ENCODE results near the gene LRRN2.

DNA sequence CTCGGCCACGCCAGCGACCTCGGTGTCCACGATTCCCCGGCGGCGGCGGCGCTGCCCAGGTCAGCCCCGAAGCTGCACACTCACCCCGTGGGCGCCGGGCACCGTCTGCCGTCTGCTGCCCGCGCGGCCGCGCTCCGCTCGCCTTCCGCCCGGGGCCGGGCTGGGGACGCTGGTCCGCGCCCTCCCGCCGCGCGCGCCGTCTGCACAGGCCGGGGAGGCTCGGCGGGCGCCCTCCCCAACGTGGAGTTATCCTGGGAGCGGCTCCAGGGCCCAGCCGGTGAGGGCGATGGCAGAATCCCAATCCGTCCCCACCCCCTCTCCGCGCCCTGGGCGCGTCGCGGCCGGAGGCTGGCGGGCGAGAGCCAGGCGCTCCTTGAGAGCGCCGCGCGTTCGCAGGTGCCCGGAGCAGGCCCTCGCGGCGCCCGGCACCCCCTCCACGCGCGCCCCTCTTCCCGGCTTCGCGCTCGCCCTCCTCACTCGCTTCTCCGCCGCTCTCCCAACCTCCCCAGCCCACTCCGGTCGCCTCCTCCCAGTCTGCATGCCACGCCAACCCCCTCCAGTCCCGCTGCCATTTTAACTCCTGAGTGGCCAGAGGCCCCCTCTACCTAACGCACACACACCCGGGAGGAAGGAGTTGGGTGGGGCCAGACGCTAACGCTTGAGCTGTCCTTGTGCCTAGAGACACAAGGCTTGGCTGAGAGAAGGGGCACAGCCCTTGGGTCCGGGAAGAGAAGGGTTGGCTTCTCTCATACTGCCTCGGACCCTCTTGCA, at the start of gene LRRN2:
- TF ChIP-seq, protein P1, sequence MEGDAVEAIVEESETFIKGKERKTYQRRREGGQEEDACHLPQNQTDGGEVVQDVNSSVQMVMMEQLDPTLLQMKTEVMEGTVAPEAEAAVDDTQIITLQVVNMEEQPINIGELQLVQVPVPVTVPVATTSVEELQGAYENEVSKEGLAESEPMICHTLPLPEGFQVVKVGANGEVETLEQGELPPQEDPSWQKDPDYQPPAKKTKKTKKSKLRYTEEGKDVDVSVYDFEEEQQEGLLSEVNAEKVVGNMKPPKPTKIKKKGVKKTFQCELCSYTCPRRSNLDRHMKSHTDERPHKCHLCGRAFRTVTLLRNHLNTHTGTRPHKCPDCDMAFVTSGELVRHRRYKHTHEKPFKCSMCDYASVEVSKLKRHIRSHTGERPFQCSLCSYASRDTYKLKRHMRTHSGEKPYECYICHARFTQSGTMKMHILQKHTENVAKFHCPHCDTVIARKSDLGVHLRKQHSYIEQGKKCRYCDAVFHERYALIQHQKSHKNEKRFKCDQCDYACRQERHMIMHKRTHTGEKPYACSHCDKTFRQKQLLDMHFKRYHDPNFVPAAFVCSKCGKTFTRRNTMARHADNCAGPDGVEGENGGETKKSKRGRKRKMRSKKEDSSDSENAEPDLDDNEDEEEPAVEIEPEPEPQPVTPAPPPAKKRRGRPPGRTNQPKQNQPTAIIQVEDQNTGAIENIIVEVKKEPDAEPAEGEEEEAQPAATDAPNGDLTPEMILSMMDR (IDR thresholded peaks at IDR 0.05) = no peak
- TF ChIP-seq POLR2A (IDR thresholded peaks at IDR 0.05) = no peak
